Lower leg skin (tissue), 3 donors: ENCODE measurements around the gene RCAN2.

ENCODE experiments used
- POLR2A ChIP-seq, 2 donors: fragments of 450-650 bp; IDR thresholded peaks; one replicate each; pipeline ENCODE4 v1.6.1; 2016 to 2017; ENCODE audit warnings: antibody characterized with exemption in 2 of 2, mild to moderate bottlenecking in 1 of 2, moderate library complexity in 1 of 2
- TF ChIP-seq, protein P1 (sequence below), 3 donors: fragments of 450-650 bp; IDR thresholded peaks; one replicate each; pipeline ENCODE4 v1.5.1; 2016; ENCODE audit warnings: antibody characterized with exemption in 3 of 3, mild to moderate bottlenecking in 3 of 3, moderate library complexity in 2 of 3

DNA sequence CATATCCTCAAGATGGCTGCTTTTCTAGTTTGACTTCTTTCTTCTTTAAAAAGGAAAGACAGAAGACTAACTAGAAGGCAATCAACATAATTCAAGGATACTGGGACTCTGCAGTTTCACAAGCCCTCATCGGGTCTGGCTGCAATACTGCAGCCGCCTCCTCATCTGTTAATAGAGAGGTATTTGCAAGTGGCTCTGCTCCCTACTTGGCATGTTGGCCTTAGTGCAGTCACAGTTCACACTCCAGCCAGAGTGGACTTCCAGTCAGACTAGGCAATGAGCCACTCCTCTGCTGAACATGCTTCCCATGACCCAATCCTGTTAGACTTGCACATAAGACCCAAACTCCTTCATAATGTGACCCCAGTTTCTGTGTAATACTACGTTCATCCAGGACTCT, 178.6 kb downstream of the RCAN2 start:
- TF ChIP-seq, protein P1, sequence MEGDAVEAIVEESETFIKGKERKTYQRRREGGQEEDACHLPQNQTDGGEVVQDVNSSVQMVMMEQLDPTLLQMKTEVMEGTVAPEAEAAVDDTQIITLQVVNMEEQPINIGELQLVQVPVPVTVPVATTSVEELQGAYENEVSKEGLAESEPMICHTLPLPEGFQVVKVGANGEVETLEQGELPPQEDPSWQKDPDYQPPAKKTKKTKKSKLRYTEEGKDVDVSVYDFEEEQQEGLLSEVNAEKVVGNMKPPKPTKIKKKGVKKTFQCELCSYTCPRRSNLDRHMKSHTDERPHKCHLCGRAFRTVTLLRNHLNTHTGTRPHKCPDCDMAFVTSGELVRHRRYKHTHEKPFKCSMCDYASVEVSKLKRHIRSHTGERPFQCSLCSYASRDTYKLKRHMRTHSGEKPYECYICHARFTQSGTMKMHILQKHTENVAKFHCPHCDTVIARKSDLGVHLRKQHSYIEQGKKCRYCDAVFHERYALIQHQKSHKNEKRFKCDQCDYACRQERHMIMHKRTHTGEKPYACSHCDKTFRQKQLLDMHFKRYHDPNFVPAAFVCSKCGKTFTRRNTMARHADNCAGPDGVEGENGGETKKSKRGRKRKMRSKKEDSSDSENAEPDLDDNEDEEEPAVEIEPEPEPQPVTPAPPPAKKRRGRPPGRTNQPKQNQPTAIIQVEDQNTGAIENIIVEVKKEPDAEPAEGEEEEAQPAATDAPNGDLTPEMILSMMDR (IDR thresholded peaks at IDR 0.05) = no peak
- no peak for TF ChIP-seq POLR2A (IDR thresholded peaks at IDR 0.05)
